ENCODE data around the gene EMILIN1. TPM values are rescaled to one million over a fixed set of nuclear protein-coding genes. Genes with fewer than 3 reads are reported as not detected.

Gene EMILIN1
- total RNA-seq, 1 experiment from 2014 or later, result 1.2 TPM

DNA sequence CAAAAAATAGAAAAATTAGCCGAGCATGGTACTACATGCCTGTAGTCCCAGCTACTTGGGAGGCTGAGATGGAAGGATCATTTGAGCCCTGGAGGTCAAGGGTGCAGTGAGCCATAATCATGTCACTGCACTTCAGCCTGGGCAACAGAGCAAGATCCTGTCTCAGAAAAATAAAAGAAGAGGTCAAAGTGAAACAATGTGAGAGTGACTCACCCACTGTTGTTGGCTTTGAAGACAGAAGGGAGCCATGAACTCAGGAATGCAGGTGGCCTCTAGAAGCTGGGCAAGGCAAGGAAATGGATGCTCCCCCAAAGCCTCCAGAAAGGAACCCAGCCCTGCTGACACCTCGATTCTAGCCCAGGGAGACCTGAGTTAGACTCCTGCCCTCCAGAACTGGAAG, 49.4 kb upstream of the EMILIN1 start:
- H4K91ac ChIP-seq (ENCODE audit: insufficient read length, low read depth, low read length), result no peak overlapping the region
- no peak for TF ChIP-seq CTCF (conservative IDR thresholded peaks at IDR 0.05)
- no peak overlapping the region for H4K8ac ChIP-seq (replicated peaks; ENCODE audit: insufficient read length, low read depth, low read length)
- no peak overlapping the region for H2BK120ac ChIP-seq (ENCODE audit: low read depth, low read length, poor library complexity, severe bottlenecking)
- H3K56ac ChIP-seq (ENCODE audit: insufficient read length, low read depth, low read length), result no peak overlapping the region
- no peak overlapping the region for H2BK20ac ChIP-seq (ENCODE audit: low read depth, low read length, poor library complexity, severe bottlenecking)
- no peaks in the 10 kb centered on the region for H3K9me3 ChIP-seq (ENCODE audit: control insufficient read depth, low read depth, low read length)
- no peak overlapping the region for H3K14ac ChIP-seq (ENCODE audit: insufficient read depth, low read length)
- WGBS (ENCODE audit: extremely low coverage, insufficient read length, low lambda C conversion rate), result no CpG with 5 or more reads among the region's 2 CpGs
- Mint-ChIP-seq H3K36me3 (ENCODE audit: insufficient read depth in 1 of 3, low read depth in 3 of 3) (peaks cover 5 to 14% (median 12%) of the 10 kb centered on the region in 3 experiments; a peak in 6 of 7 replicates), H3K4me1 (peaks cover 13 to 17% of the 10 kb centered on the region in 2 experiments), H3K4me3 (no peak overlapping the region), H3K27ac (no peak overlapping the region), H3K27me3 (ENCODE audit: low read depth) (no peaks in the 10 kb centered on the region), H3K9me3 (no peaks in the 10 kb centered on the region)
- no peak overlapping the region for H3K4ac ChIP-seq (ENCODE audit: low read depth, low read length)
- no peak overlapping the region for H3K27ac ChIP-seq (ENCODE audit: insufficient read length, low read depth, low read length)
- H3K79me1 ChIP-seq (ENCODE audit: insufficient read depth, low read depth, low read length, poor library complexity, severe bottlenecking), result no peaks in the 10 kb centered on the region
- no peak overlapping the region for H2AK5ac ChIP-seq (ENCODE audit: insufficient read length, low read length)
- H3K18ac ChIP-seq (ENCODE audit: insufficient read length, low read depth, low read length), result no peak overlapping the region
- H3K9ac ChIP-seq (ENCODE audit: extremely low read depth, insufficient read length, low read length), result no peak overlapping the region
- no peaks in the 10 kb centered on the region for H3K27me3 ChIP-seq (ENCODE audit: insufficient read depth, low read length)
- no peak overlapping the region for H3K4me2 ChIP-seq (ENCODE audit: insufficient read depth, insufficient read length, low read length)
- H4K20me1 ChIP-seq (ENCODE audit: control insufficient read depth, insufficient read depth, insufficient read length), result peaks cover 3% of the 10 kb centered on the region
- H2BK15ac ChIP-seq (ENCODE audit: low read depth, low read length), result no peak overlapping the region
- no peaks in the 10 kb centered on the region for H3K4me1 ChIP-seq (ENCODE audit: insufficient read depth, low read length)
- no peak overlapping the region for H2BK5ac ChIP-seq (ENCODE audit: insufficient read length, low read length)
- peaks cover 7% of the 10 kb centered on the region for H3K23me2 ChIP-seq (ENCODE audit: insufficient read length, low read depth, low read length, poor library complexity, severe bottlenecking)
- no peak overlapping the region for H2AFZ ChIP-seq (ENCODE audit: low read length)
- H2BK12ac ChIP-seq (ENCODE audit: insufficient read length, low read depth, low read length), result no peak overlapping the region
- no peak overlapping the region for H3K23ac ChIP-seq (ENCODE audit: insufficient read length, low read depth, low read length)
- no peak overlapping the region for H4K5ac ChIP-seq (ENCODE audit: insufficient read length, low read depth, low read length)
- H3K79me2 ChIP-seq (ENCODE audit: insufficient read depth, low read length), result no peaks in the 10 kb centered on the region
- no peak for DNase-seq
- H3T11ph ChIP-seq (ENCODE audit: low read length), result no peak overlapping the region

All from H9 (cell line).